HEK293T (cell line): Measurements from ENCODE around the gene IL32.

Experiments
- CTBP1 ChIP-seq: fragments of 450-650 bp; IDR thresholded peaks from 2 replicates; pipeline ENCODE4 v1.6.1; 2016; ENCODE audit warnings: borderline replicate concordance
- ELF4 ChIP-seq: fragments of 450-650 bp; IDR thresholded peaks from 2 replicates; pipeline ENCODE4 v1.6.1; 2017; ENCODE audit warnings: antibody characterized with exemption
- FOXM1 ChIP-seq: fragments of 450-650 bp; IDR thresholded peaks from 2 replicates; pipeline ENCODE4 v1.6.1; 2017; ENCODE audit warnings: mild to moderate bottlenecking, borderline replicate concordance
- PKNOX1 ChIP-seq: fragments of 450-650 bp; IDR thresholded peaks from 2 replicates; pipeline ENCODE4 v1.6.1; 2016
- SP1 ChIP-seq: fragments of 450-650 bp; IDR thresholded peaks from 2 replicates; pipeline ENCODE4 v1.6.1; 2017

GRCh38 chr16:3088925-3089716 is 23.7 kb downstream of the IL32 start:
- TF ChIP-seq PKNOX1 (no peak), ELF4 (no peak), CTBP1 (no peak), FOXM1 (no peak), SP1 (no peak)
